Dedifferentiated amniotic fluid mesenchymal stem cell (primary cell): Measurements from ENCODE around the gene RALGAPB.
"Not testable (repeated sequence)": the region's sequence is repeated elsewhere in the genome, so short reads cannot be mapped to it uniquely, and the experiment has no call there.

Experiments
- DNase-seq: peaks from one replicate; pipeline ENCODE4 v3.0.0-alpha.2; 2016; ENCODE audit errors: extremely low spot score

Gene RALGAPB

DNA sequence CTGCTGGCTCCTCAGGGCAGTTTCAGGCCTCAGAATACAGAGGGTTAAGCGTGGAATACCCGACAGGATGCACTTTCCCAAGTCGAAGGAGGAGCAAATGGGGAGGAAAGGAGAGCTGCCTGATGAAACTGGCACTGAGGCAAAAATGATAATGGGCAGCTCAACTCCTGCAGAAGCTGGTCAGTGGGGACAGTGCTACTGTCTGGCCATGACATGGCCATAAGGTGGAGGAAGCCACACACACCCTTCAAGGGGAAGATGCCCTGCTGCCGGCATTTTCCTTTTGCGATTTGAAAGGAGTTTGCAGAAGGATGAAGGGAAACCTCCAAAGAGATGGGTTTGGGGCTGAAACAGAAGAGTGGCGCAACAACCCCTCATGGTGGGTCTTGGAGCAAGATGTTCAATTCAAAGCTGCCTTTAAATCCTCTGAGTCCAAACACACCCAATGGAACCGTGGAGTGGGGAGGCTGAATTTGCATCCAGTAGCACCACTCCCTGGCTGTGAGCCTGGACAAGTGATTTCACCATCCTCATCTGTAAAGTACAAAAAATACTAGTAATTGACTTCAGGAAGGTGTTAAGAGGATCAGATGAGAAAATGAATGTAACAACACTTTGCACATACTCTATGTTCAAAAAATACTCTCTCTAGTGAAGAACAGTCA lies 111.6 kb downstream of the RALGAPB start:
- no peak for DNase-seq

DNA sequence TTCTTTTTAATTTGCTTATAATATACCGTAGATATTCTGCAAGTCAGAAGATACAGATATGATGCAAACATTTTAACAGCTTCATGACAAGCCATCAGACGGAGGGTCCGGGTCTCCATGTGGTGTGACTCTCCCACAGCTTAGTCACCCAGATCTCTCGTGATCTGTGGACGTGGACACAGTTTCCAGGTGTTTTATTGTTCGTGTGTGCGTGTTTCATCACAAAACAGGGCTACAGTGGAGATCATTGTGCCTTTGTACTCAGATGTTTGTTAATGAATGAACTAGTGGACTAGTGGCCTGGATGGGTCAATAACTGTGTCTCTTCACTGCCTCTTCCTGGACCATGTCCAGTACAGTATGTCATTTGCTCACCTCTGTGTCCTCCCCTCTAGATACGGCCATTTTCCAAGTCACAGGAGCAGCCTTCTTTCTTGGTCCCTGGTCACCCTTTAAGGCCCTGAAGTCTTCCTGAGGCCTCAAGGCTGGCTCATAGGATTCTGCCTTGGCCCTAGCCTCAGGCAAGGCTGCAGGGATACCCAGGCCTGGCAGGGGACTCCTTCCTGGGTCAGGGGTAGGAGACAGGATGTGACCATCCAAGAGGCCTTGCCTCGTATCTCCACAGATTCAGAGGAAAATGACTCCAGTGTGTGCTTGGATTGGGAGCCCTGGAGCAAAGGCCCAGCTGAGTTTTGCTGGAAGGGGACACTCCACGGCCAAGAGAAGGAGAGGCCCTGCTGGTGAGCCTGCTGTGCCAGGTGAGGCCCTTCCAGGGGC lies 112.9 kb downstream of the RALGAPB start:
- no peak for DNase-seq

DNA sequence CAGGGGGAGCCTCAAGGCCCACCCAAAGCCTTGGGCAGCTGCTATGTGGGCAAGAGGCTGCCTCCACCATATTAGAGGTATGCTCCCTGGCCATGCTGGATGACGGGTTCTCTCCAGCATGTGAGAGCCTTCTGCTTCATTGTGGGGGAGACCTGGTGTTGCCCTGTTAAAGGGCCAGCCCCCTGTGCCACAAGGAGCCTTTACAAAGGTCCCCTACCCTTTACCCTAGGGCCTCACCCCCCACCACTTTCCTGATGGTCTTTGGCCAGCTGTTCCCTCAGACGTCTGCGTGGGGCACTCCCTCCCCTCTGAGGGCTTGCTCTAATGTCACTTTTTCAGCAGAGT lies 113.5 kb downstream of the RALGAPB start:
- no peak for DNase-seq

DNA sequence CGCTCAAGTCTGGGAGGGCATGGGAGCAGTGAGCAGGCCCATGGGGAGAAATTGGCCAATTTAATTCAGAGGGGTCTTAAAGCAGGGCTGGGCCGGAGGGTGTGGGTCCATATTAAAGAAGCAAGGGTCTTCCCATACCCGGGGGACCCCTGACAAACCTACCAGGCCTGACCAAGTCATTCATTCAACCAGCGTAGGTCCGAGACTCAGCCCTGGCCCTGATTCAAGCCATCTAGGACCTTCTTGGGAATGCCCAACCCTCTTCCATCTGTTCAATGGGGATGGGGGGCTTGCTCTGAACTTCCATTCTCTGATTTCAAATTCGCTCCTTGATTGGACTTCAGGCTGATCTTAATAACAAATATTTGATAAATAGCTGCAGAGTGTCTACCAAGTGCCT lies 115.7 kb downstream of the RALGAPB start:
- DNase-seq, result no peak

DNA sequence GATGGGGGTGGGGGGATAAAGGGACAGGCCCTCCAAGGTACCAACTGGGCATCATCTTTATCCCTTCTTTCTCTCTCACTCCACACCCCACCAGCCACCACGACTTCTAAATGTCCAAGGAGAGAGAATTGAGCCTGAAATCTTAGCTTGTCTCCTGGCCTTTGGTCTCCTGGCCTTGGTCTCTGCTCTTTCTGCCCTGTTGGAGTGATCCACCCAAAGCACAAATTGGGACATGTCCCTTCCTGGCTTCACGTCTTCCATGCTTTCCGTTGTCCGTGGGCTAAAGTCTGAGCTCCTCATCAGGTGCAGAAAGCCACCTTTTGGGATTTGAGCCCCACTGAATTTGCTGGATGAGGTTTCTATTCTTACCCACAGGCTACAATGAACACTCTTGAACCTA lies 116.7 kb downstream of the RALGAPB start:
- DNase-seq, result no peak

DNA sequence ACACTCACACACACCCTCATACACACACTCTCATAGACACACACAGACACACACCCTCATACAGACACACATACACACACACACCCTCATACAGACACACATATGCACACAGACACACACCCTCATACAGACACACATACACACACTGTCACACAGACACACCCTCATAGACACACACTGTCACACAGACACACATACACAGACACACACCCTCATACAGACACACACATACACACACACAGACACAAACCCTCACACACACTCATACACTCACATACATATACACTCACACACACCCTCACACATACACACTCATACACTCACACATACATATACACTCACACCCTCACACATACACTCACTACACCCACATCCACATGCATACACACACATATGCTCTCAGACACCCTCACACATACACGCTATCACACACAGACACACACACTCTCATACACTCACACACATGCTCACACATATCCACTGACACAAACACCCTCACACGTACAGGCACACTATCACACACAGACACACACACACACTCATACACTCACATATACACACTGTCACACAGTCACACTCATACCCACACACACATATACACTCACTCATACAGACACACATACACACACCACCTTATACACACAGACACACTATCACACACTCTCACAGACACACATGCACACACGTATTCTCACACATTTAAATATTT lies 117.5 kb downstream of the RALGAPB start:
- DNase-seq, result no peak

DNA sequence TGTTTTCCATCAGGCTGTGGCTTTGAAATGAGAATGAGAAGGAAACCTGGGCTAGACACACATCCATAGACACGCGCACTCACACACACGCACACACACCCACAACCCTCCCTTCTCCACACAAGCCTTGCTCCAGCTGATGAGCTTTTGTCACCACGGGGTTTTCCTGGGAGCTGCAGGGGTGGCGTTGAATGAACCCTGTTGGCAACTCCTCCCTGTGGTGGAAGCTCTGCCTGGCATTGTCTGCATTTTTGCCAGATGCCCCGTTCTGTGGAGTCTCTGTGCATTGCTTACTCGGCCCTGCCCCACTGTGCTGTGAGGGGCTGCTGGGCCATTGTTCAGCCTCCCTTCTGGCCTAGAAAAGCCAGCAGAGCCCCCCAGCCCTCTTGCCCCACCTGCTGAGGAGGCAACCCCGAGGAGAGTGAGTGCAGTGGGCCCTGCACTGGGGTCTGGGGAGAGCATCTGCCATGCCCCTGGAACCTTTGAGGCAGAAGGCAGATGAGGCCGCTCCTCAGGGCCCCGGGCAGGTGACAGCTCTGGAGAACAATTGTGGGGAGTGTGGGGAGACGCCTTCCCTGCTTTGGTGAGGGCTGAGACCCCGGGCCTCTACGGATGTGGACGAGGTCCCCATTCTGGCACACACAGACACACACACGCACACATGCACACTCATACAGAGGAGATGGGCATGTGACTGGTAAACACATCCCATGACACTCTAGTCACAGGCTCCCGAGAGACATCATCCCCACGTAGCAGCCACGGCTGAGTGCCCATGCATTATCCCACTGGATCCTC lies 118.2 kb downstream of the RALGAPB start:
- DNase-seq, result no peak

DNA sequence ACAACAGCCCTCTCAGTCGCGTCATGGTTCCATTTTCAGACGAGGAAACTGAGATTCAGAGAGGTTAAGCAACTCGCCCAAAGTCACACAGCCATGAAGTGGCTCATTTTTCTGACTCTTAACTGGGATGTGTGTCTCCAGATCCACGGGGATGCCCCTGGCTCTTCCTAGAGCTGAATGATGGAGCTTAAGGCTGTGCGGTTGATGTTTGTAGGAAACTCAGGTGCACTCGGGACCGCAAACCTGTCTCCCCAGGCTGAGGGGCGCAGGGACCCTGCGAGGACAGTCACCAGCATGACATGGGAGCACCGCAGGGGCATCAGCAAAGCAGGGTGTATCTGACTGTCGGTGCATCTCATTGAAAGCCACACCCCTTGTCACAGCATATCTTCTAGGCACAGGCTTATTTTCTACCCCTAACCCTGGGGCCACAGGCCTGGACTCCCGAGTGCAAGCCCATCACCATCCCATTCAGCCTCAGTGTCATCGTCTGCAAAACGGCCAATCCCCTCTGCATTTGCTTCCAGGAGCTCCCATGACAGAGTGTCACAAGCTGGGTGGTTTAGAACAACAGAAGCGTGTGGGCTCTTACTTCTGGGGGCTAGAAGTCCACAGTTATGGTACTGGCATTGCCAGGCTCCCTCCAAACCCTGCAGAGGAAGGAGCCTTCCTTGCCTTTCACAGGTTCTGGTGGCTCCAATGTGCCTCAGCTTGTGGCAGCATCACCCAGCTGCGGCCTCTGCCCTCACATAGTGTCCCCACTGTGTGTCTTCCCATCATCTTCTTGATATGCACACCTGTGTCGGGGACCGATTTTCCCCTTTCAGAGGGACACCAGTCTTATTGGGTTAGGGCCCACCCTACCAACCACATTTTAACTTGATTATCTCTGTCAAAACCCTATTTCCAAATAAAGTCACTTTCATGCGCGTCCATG lies 119.1 kb downstream of the RALGAPB start:
- DNase-seq, result no peak

DNA sequence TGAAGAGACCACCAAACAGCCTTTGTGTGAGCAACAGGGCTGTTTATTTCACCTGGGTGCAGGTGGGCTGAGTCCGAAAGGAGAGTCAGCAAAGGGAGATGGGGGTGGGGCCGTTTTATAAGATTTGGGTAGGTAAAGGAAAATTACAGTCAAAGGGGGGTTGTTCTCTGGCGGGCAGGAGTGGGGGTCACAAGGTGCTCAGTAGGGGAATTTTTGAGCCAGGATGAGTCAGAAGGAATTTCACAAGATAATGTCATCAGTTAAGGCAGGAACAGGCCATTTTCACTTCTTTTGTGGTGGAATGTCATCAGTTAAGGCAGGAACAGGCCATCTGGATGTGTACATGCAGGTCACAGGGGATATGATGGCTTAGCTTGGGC lies 119.8 kb downstream of the RALGAPB start:
- DNase-seq, result not testable (repeated sequence)

DNA sequence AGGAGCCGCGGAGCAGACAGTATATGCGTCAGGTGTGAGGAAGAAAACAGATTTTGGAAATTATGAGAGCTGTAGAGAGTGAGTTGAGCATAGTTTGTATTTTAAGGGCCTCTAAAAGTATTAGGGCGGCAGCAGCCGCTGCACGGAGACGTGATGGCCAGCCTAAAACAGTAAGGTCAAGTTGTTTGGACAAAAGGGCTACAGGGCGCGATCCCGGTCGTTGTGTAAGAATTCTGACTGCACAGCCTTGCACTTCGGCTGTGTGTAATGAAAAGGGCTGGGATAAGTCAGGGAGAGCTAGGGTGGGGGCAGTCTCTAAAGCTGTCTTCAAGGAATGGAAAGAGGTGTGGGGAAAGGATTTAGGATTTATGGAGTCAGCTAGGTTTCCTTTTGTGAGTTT lies 121.6 kb downstream of the RALGAPB start:
- not testable (repeated sequence) for DNase-seq

DNA sequence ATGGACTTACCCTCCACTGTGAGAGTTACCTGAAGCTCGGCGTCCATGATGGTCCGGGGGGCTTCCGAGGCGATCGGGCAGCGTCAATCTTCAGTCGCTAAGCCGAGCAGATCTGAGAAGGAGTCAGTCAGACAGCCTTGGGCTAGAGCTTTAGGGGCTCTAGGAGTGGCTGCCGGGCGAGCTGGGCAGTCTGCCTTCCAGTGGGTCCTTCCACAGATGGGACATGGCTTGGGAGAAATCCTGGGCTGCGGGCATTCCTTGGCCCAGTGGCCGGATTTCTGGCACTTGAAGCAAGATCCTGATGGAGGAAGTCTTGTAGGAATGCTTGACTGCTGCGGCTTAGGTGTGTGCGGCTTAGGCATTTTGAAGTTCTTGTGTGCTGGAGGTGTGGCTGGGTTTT lies 123.2 kb downstream of the RALGAPB start:
- not testable (repeated sequence) for DNase-seq

DNA sequence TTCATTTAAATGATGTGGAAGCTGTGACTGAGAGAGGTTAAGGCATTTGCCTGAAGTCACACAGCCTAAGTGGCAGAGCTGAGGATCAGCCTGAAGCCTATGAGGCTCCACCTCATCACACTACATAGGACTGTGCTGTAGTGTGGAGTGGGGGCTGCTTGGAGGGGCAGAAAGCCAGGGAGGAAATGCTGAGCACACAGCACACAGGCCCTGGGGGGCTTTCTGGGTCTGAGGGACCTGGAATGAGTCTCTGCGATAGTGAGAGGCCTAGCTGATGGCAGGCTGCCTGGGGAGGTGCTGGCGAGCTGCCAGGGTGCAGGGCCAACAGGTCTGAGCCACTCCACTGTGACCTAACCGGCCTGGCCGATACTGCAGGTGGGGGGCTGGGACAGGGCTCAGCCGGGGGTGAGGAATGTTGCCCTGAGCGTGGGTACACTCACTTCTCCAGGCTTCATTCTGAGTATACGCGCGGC lies 126.8 kb downstream of the RALGAPB start:
- DNase-seq, result no peak

DNA sequence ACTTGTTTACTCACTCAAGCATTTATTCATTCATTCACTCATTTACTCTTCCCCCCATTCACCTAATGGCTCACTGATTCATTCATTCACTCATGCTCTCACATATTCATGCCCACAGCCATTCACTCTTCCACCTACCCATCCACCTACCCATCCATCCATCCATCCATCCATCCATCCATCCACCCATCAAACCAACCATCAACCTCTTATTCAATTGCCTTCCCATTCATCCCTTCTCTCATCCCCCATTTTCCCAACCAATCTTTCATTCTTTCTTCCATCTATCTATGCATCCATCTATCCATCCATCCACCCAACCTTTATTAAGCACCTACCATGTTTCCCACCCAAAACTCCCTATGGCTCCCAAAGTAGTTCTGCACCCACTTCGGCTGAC lies 127.4 kb downstream of the RALGAPB start:
- DNase-seq, result no peak

DNA sequence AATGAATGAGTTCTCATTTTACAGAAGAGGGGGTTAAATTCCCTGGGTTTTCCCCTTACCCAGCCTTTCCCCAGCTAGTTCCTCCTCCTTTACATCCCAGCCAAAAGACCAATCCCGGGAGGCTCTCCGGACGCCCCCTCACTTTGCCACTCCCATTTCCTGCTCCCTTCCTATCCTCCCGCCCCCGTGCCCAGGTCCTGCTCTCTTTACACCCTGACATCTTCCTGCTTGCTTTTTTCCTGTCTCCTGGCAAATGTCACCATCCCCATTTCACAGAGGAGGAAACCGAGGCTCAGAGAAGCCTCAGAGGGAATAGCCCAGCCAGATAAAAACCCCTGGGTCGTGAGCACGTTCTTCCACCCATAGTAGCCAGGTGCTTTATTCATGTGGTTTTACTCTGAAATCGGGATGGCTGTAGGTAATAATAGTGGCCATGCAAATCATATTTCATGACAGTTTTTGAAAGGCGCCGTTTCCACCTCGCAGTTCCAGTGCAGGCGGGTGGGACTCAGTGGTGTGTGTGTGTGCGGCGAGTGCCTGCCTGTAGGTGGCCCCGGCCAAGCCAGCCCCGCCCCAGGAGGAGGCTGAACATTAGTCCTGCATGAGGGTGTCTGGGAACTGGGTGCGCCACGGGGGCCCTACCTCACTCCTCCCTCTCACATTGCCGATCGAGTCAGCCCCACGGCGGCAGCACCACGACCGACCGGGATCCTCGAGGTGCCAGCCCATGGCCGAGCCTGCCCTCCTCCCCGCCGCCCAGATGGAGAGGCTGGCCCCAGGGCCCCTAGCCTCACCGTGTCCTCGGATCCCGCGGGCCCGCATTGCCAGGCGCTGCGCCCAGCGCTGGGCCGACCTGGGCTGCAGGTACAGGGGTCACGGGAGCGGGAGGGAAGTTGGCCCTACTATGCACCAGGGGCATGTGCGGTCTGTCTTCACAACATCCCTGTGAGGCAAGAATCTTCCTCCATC lies 128.9 kb downstream of the RALGAPB start, which contains the start of gene ARHGAP40:
ARHGAP40 (plus strand) TSS at position 594 of the 969 bp plus-strand sequence.
- DNase-seq, result no peak

DNA sequence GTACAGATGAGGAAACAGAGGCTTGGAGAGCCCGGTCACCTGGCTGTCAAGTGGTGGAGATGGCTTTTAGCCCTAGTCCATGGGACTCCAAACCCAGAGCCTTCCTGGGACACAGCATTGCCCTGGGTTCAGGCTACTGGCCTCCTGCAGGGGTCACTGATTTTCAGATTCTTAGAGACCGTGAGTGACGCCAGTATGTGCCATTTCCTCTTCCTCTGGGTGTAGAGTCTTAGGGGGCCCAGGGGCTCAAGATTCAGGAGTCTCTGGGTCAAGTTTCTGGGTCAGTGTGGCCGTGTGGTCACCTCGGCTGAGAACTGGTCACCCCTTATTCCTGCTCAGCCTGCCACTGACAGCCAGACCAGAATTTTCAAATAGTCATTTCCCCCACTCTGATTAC lies 129.5 kb downstream of the RALGAPB start:
- no peak for DNase-seq

DNA sequence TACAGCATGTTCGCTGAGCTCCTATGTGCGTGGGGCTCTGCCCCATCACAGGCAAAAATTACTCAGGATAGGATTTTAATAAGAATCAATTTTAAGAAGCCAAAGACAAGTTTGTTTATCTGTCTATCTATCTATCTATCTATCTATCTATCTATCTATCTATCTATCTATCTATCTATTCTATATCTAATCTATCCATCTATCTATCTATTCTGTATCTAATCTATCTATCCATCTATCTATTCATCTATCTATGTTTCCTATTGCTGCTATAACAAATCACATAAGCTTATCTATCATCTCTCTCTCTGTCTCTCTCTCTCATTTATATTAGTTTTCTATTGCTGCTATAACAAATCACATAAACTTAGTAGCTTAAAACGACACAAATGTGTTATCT lies 130.6 kb downstream of the RALGAPB start:
- DNase-seq, result no peak

DNA sequence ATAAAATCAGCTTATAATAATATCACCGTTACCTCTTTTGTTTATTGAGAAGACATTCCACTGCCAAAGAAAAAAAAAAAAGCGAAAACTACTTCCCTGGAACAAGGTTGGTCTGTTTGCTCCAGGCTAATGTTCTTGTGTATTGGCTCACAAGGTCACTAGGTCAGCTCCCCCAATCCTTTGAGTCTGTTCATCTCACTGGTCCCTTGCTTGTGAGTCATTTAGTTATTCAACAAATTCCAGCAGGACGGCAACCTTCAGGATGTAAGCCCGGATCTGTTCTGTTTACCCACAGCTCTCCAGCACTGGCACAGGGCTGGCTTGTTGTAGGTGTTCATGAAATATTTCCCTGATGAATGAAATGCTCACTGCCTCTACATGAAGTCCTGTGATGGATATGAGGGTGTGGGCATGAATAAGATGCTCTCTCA lies 132.2 kb downstream of the RALGAPB start:
- DNase-seq, result no peak

DNA sequence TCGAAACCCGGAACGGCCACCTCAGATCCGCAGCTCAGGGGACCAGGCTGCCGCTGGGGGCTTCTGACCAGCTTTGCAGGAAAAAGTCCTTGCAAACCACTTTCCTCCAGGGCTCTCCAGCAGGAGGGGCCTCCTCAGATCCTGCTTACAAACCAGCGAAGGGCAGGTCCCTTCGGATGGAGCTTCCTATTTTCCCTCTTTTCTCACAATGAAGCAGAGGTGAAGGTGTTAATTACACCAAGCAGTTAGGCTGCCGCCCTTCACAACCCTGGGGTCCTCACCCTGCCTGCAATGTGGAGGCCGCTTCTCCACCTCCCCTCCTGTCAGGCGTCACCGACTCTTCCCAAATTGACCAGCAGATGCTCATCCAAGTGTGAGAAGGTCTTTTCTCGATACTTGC lies 134.7 kb downstream of the RALGAPB start:
- no peak for DNase-seq

DNA sequence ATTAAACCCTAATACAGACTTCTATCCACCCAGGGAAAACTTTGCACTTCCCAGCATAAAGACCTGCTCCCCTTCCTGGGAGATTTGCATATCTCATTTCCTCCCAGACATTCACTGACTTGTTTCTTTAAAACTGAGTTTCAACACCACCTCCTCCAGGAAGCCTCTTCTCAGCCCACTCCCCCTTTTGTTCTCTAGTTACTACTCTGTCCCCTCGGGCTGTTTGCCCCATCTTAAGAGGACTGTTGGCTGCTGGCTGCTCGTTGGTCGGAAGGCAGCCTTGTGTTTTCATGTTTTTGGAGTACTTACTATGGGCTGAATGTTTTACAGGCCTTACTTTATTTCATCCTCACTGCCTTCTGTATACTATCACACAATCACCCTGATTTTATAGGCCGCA lies 135.5 kb downstream of the RALGAPB start:
- DNase-seq, result no peak

DNA sequence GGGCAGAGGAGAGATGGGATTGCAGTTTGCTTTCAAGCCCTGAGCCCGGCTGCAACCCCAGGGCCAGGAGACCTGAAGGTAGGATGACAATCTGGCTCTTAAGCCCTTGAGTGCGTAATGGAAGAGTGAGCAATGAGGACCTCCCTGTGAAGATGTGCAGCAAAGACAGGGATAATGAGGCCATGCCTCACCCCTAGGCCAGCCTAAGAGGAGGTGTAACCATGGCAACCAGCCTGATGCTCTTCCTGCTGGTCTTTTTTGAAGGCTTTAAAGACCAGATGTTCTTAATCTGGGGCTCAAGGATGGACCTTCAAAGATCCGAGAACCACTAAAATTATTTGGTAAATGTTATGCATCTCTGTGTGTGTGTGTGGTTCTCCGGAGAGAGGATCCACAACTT lies 137.2 kb downstream of the RALGAPB start:
- DNase-seq, result no peak
